Measurements from ENCODE around the gene GPR137.

GRCh38 chr11:64292460-64293254, 7.0 kb downstream of the GPR137 start:
- TF ChIP-seq EZH2 (IDR thresholded peaks at IDR 0.05; ENCODE audit: low read length, unreplicated experiment) (no peak), CTCF (conservative IDR thresholded peaks at IDR 0.05; ENCODE audit: low read depth, low read length) (no peak)

All from PC-3 (cell line).